MM.1S (cell line): Measurements from ENCODE around the gene CHPT1.

ENCODE experiments used
- DNase-seq: peaks from one replicate; pipeline ENCODE4 v3.0.0-alpha.2; 2015
- H2AFZ ChIP-seq: fragments of 300-600 bp; sonication (generic); 2 replicates; pipeline ENCODE4 v1.6.0; 2016; ENCODE audit warnings: antibody characterized with exemption, low read length
- H3F3A ChIP-seq: fragments of 300-600 bp; sonication (generic); 2 replicates; pipeline ENCODE4 v1.6.1; 2016; ENCODE audit warnings: mild to moderate bottlenecking, antibody characterized with exemption, low read length, moderate library complexity, mixed read lengths; ENCODE audit not compliant: insufficient read depth
- H3K27ac ChIP-seq: fragments of 300-600 bp; sonication (generic); 2 replicates; pipeline ENCODE4 v1.5.1; 2016; ENCODE audit warnings: mild to moderate bottlenecking, low read length
- H3K27me3 ChIP-seq: fragments of 300-600 bp; sonication (generic); replicated peaks from 2 replicates; pipeline ENCODE4 v1.6.0; 2016; ENCODE audit warnings: low read length; ENCODE audit not compliant: insufficient read depth
- H3K36me3 ChIP-seq: fragments of 300-600 bp; sonication (generic); replicated peaks from 2 replicates; pipeline ENCODE4 v1.6.1; 2016; ENCODE audit warnings: mild to moderate bottlenecking, low read length, mixed read lengths; ENCODE audit not compliant: insufficient read depth
- H3K4me1 ChIP-seq: fragments of 300-600 bp; sonication (generic); 2 replicates; pipeline ENCODE4 v1.6.1; 2016; ENCODE audit warnings: low read length, mixed read lengths
- H3K4me2 ChIP-seq: fragments of 300-600 bp; sonication (generic); 2 replicates; pipeline ENCODE4 v1.6.0; 2016; ENCODE audit warnings: low read depth, low read length
- H3K4me3 ChIP-seq: fragments of 300-600 bp; sonication (generic); 2 replicates; pipeline ENCODE4 v1.5.1; 2016; ENCODE audit warnings: low read length, mixed read lengths
- H3K79me2 ChIP-seq: fragments of 300-600 bp; sonication (generic); 2 replicates; pipeline ENCODE4 v1.6.1; 2016; ENCODE audit warnings: mixed run types, low read length, mixed read lengths
- H3K9ac ChIP-seq: fragments of 300-600 bp; sonication (generic); 2 replicates; pipeline ENCODE4 v1.6.1; 2016; ENCODE audit warnings: low read length, mixed read lengths
- H3K9me2 ChIP-seq: fragments of 300-600 bp; sonication (generic); replicated peaks from 2 replicates; pipeline ENCODE4 v1.6.1; 2016; ENCODE audit warnings: mild to moderate bottlenecking, low read length, mixed read lengths; ENCODE audit not compliant: insufficient read depth
- H3K9me3 ChIP-seq: fragments of 300-600 bp; sonication (generic); replicated peaks from 2 replicates; pipeline ENCODE4 v1.6.1; 2016; ENCODE audit warnings: mild to moderate bottlenecking, low read length, mixed read lengths; ENCODE audit not compliant: insufficient read depth
- H4K20me1 ChIP-seq: fragments of 300-600 bp; sonication (generic); 2 replicates; pipeline ENCODE4 v1.6.1; 2016; ENCODE audit warnings: mild to moderate bottlenecking, low read length, moderate library complexity, mixed read lengths; ENCODE audit not compliant: insufficient read depth
- CTCF ChIP-seq: fragments of 300-600 bp; sonication (generic); IDR thresholded peaks from 2 replicates; pipeline ENCODE4 v1.5.1; 2016; ENCODE audit warnings: antibody characterized with exemption, low read length, mixed read lengths
- EZH2 ChIP-seq: fragments of 300-600 bp; sonication (generic); optimal IDR thresholded peaks from 2 replicates; pipeline ENCODE3; 2017; ENCODE audit warnings: low read depth, mild to moderate bottlenecking, antibody characterized with exemption, low read length, mixed read lengths
- EZH2phosphoT487 ChIP-seq: fragments of 300-600 bp; sonication (generic); IDR thresholded peaks from 2 replicates; pipeline ENCODE4 v1.6.1; 2018; ENCODE audit warnings: antibody characterized with exemption, low read length

CHPT1 gene

GRCh38 chr12:101747697-101748096 is 50.3 kb downstream of the CHPT1 start:
- Histone ChIP-seq H3F3A (peaks cover 32% of the 10 kb centered on the region), H3K4me3 (no peak overlapping the region), H3K36me3 (peaks cover 5% of the 10 kb centered on the region; the same call in 1 of the 2 replicates), H4K20me1 (no peaks in the 10 kb centered on the region), H3K9ac (no peak overlapping the region), H3K27me3 (no peaks in the 10 kb centered on the region), H3K4me2 (no peak overlapping the region), H3K79me2 (0 out of 2 replicates have a peak, but pooled peaks cover 4% of the 10 kb centered on the region), H3K9me3 (no peaks in the 10 kb centered on the region), H3K27ac (no peak overlapping the region), H3K9me2 (no peaks in the 10 kb centered on the region), H3K4me1 (peaks cover 39% of the 10 kb centered on the region), H2AFZ (no peak overlapping the region)
- no peak for DNase-seq
- TF ChIP-seq CTCF, result no peak
- no peak for TF ChIP-seq EZH2
- no peak for TF ChIP-seq EZH2phosphoT487

- Histone ChIP-seq H3K79me2 (0 out of 2 replicates have a peak, but pooled peaks cover 3% of the 10 kb centered on the region), H3K36me3 (peaks cover 5% of the 10 kb centered on the region; the same call in 1 of the 2 replicates), H3K27ac (no peak overlapping the region)
These were observed 51.5 kb downstream of the CHPT1 start for GRCh38 chr12:101748907-101749306.

GRCh38 chr12:101749657-101750056 is 52.2 kb downstream of the CHPT1 start:
- TF ChIP-seq EZH2 (no peak), CTCF (no peak), EZH2phosphoT487 (no peak)
- H3K4me1 ChIP-seq, result peaks cover 21% of the 10 kb centered on the region
- H3K9me2 ChIP-seq, result no peaks in the 10 kb centered on the region
- H2AFZ ChIP-seq, result no peak overlapping the region
- no peaks in the 10 kb centered on the region for H3K27me3 ChIP-seq
- H3K4me2 ChIP-seq, result no peak overlapping the region
- H4K20me1 ChIP-seq, result no peaks in the 10 kb centered on the region
- no peak overlapping the region for H3K9ac ChIP-seq
- H3K27ac ChIP-seq, result no peak overlapping the region
- DNase-seq, result no peak
- no peaks in the 10 kb centered on the region for H3K9me3 ChIP-seq
- H3K79me2 ChIP-seq, result 0 out of 2 replicates have a peak, but pooled peaks cover 3% of the 10 kb centered on the region
- peaks cover 5% of the 10 kb centered on the region; the same call in 1 of the 2 replicates for H3K36me3 ChIP-seq
- no peak overlapping the region for H3K4me3 ChIP-seq
- peaks cover 13% of the 10 kb centered on the region for H3F3A ChIP-seq

More at GRCh38 chr12:101748907-101749306, 51.5 kb downstream of the CHPT1 start:
- no peaks in the 10 kb centered on the region for H3K9me3 ChIP-seq
- H3K4me1 ChIP-seq, result peaks cover 28% of the 10 kb centered on the region
- H2AFZ ChIP-seq, result no peak overlapping the region
- no peaks in the 10 kb centered on the region for H3K27me3 ChIP-seq
- H3K4me3 ChIP-seq, result no peak overlapping the region
- H3K9me2 ChIP-seq, result no peaks in the 10 kb centered on the region
- no peaks in the 10 kb centered on the region for H4K20me1 ChIP-seq
- no peak for DNase-seq
- no peak overlapping the region for H3K4me2 ChIP-seq
- H3F3A ChIP-seq, result peaks cover 21% of the 10 kb centered on the region
- TF ChIP-seq EZH2phosphoT487 (no peak), CTCF (no peak), EZH2 (no peak)
- H3K9ac ChIP-seq, result no peak overlapping the region
